Hepatocyte (in vitro differentiated cells): ENCODE data around the gene PARP3. TPM values are rescaled to one million over a fixed set of nuclear protein-coding genes. Genes with fewer than 3 reads are reported as not detected.

Experiments used
- DNase-seq: peaks from one replicate; pipeline ENCODE4 v3.0.0-alpha.2; 2016; ENCODE audit warnings: low spot score
- H2AFZ ChIP-seq: fragments of 200-600 bp; sonication (generic); 2 replicates; pipeline ENCODE4 v1.6.0; 2016; ENCODE audit warnings: antibody characterized with exemption, mild to moderate bottlenecking
- H3K27ac ChIP-seq: fragments of 200-600 bp; sonication (generic); 2 replicates; pipeline ENCODE4 v1.5.1; 2016; ENCODE audit warnings: mild to moderate bottlenecking
- H3K27me3 ChIP-seq: fragments of 200-600 bp; sonication (generic); 2 replicates; pipeline ENCODE4 v1.6.1; 2016
- H3K36me3 ChIP-seq: fragments of 200-600 bp; sonication (generic); replicated peaks from 2 replicates; pipeline ENCODE4 v1.5.1; 2016; ENCODE audit warnings: low read depth; ENCODE audit not compliant: insufficient read depth
- H3K4me1 ChIP-seq: fragments of 200-600 bp; sonication (generic); 2 replicates; pipeline ENCODE4 v1.5.1; 2016; ENCODE audit warnings: mild to moderate bottlenecking, moderate library complexity; ENCODE audit not compliant: insufficient read depth
- H3K4me2 ChIP-seq: fragments of 200-600 bp; sonication (generic); 2 replicates; pipeline ENCODE4 v1.6.0; 2016
- H3K4me3 ChIP-seq: fragments of 200-600 bp; sonication (generic); 2 replicates; pipeline ENCODE4 v1.5.1; 2016; ENCODE audit warnings: mild to moderate bottlenecking
- H3K79me2 ChIP-seq: fragments of 200-600 bp; sonication (generic); 2 replicates; pipeline ENCODE4 v1.6.0; 2017; ENCODE audit warnings: mild to moderate bottlenecking
- H3K9me2 ChIP-seq: fragments of 200-600 bp; sonication (generic); replicated peaks from 2 replicates; pipeline ENCODE4 v1.6.0; 2017; ENCODE audit warnings: mild to moderate bottlenecking; ENCODE audit not compliant: insufficient read depth
- H3K9me3 ChIP-seq: fragments of 200-600 bp; sonication (generic); 2 replicates; pipeline ENCODE4 v1.5.1; 2016; ENCODE audit warnings: low read depth, mild to moderate bottlenecking
- H4K20me1 ChIP-seq: fragments of 200-600 bp; sonication (generic); 2 replicates; pipeline ENCODE4 v1.6.0; 2016; ENCODE audit warnings: mild to moderate bottlenecking; ENCODE audit not compliant: insufficient read depth, poor library complexity, severe bottlenecking
- EZH2 ChIP-seq: fragments of 200-600 bp; sonication (generic); IDR thresholded peaks from 2 replicates; pipeline ENCODE4 v1.6.1; 2016; ENCODE audit warnings: antibody characterized with exemption, mild to moderate bottlenecking, borderline replicate concordance
- EZH2phosphoT487 ChIP-seq: fragments of 200-600 bp; sonication (generic); IDR thresholded peaks from one replicate; pipeline ENCODE4 v1.6.1; 2018; ENCODE audit warnings: antibody characterized with exemption, mild to moderate bottlenecking, low read depth, moderate library complexity; ENCODE audit not compliant: unreplicated experiment, severe bottlenecking
- WGBS: methylation state at CpG from one replicate; pipeline ENCODE4 v1.1.6; 2016; ENCODE audit warnings: low lambda C conversion rate; ENCODE audit errors: missing lambda C conversion rate; 5-methylcytosine and 5-hydroxymethylcytosine counted together
- polyA plus RNA-seq: library from polyadenylated mRNA; unstranded; fragments of >200 nt; fragmentation: Nextera tagmentation; extraction: Ambion mirVana; gene quantifications from 2 replicates; pipeline ENCODE4 v1.2.1, GENCODE V29; 2016
- total RNA-seq: library from RNA; depleted of rRNA; stranded (reverse); fragments of >200 nt; gene quantifications from 2 replicates; pipeline ENCODE4 v1.2.3, GENCODE V29; 2014
- TF ChIP-seq, protein P1 (sequence below): fragments of 200-600 bp; sonication (generic); IDR thresholded peaks from 2 replicates; pipeline ENCODE4 v1.5.1; 2016; ENCODE audit warnings: antibody characterized with exemption, mild to moderate bottlenecking; ENCODE audit not compliant: poor library complexity

The PARP3 gene
- total and polyA plus RNA-seq, 2 experiments from 2014 or later, result 9.3 to 10.3 TPM

DNA sequence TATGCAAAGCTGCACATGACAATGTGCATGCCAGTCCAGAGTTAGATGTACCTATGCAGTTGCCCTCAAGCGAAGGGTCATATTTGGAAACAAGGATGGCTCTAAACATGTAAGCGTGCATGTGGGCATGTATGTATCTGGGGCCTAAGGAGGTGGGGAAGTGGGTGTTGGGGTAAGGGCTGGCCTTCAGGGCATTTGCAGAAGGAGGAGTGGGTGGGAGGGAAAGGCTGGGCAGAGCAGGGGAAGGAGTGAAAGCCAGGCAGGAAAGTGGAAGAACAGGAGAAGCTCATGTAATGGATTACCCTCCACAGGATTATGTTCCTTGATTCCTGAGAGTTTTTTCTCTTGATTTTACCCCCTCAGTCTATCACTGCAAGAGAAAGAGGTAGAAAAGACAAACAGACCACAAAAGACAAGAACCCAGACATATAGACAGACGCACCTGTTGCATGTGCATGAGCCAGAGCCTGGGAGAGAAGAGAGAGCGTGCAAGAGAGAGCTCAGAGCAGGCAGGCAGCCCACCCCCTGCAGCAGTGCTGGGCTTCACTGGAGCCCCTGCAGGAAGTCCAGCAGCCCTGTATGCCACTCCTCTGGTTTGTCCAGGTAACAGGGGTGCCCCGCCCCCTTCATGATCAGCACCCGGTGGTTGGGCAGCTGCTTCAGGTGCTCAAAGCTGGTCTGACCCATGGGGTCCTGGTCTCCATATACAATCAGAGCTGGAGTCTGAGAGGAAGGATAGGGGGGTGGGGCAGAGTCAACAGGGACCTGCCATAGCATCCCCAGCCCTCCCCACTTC lies 26.9 kb downstream of the PARP3 start:
- no peaks in the 10 kb centered on the region for H3K9me2 ChIP-seq
- peak overlapping the region; percentile 92 for H3K27ac ChIP-seq
- H3K9me3 ChIP-seq, result no peaks in the 10 kb centered on the region
- H4K20me1 ChIP-seq, result no peaks in the 10 kb centered on the region
- no peak overlapping the region for H3K4me3 ChIP-seq
- H3K79me2 ChIP-seq, result peaks cover 43% of the 10 kb centered on the region
- no peaks in the 10 kb centered on the region for H3K27me3 ChIP-seq
- WGBS, result 66% methylated on average over 6 of the region's 6 CpGs
- peak overlapping the region; percentile 97 for H3K4me2 ChIP-seq
- DNase-seq, result no peak
- TF ChIP-seq EZH2, result no peak
- TF ChIP-seq, protein P1, sequence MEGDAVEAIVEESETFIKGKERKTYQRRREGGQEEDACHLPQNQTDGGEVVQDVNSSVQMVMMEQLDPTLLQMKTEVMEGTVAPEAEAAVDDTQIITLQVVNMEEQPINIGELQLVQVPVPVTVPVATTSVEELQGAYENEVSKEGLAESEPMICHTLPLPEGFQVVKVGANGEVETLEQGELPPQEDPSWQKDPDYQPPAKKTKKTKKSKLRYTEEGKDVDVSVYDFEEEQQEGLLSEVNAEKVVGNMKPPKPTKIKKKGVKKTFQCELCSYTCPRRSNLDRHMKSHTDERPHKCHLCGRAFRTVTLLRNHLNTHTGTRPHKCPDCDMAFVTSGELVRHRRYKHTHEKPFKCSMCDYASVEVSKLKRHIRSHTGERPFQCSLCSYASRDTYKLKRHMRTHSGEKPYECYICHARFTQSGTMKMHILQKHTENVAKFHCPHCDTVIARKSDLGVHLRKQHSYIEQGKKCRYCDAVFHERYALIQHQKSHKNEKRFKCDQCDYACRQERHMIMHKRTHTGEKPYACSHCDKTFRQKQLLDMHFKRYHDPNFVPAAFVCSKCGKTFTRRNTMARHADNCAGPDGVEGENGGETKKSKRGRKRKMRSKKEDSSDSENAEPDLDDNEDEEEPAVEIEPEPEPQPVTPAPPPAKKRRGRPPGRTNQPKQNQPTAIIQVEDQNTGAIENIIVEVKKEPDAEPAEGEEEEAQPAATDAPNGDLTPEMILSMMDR, result no peak
- TF ChIP-seq EZH2phosphoT487, result no peak
- H3K36me3 ChIP-seq, result no peaks in the 10 kb centered on the region
- H2AFZ ChIP-seq, result no peak overlapping the region
- H3K4me1 ChIP-seq, result peaks cover 38% of the 10 kb centered on the region

- no peak overlapping the region for H3K4me2 ChIP-seq
- H3K4me3 ChIP-seq, result no peak overlapping the region
- TF ChIP-seq, protein P1, result no peak
- TF ChIP-seq EZH2phosphoT487 (no peak), EZH2 (no peak)
- 89% methylated on average over 4 of the region's 4 CpGs for WGBS
- no peak for DNase-seq
- H3K36me3 ChIP-seq, result no peaks in the 10 kb centered on the region
- no peaks in the 10 kb centered on the region for H3K9me3 ChIP-seq
- no peaks in the 10 kb centered on the region for H3K9me2 ChIP-seq
- peaks cover 41% of the 10 kb centered on the region for H3K79me2 ChIP-seq
- H3K4me1 ChIP-seq, result peaks cover 45% of the 10 kb centered on the region
- no peaks in the 10 kb centered on the region for H3K27me3 ChIP-seq
- H4K20me1 ChIP-seq, result no peaks in the 10 kb centered on the region
- no peak overlapping the region for H2AFZ ChIP-seq
- H3K27ac ChIP-seq, result no peak overlapping the region
These were observed 27.7 kb downstream of the PARP3 start for GRCh38 chr3:51969841-51970240.

GRCh38 chr3:51970606-51971300 lies 28.6 kb downstream of the PARP3 start:
- Histone ChIP-seq H2AFZ (no peak overlapping the region), H3K9me3 (no peaks in the 10 kb centered on the region), H3K9me2 (no peaks in the 10 kb centered on the region), H3K36me3 (no peaks in the 10 kb centered on the region), H3K4me3 (no peak overlapping the region), H3K27ac (no peak overlapping the region), H3K79me2 (peaks cover 32% of the 10 kb centered on the region), H3K27me3 (no peaks in the 10 kb centered on the region), H3K4me1 (peaks cover 44% of the 10 kb centered on the region), H3K4me2 (no peak overlapping the region), H4K20me1 (no peaks in the 10 kb centered on the region)
- 85% methylated on average over 6 of the region's 6 CpGs for WGBS
- TF ChIP-seq EZH2phosphoT487 (no peak), EZH2 (no peak)
- TF ChIP-seq, protein P1, result no peak
- DNase-seq, result no peak
